Body of pancreas (tissue), 4 donors: ENCODE measurements around the gene SLC19A1. TPM values are rescaled to one million over a fixed set of nuclear protein-coding genes. Genes with fewer than 3 reads are reported as not detected.

Experiments used
- ATAC-seq: fragments of 150-250 bp; one replicate; pipeline ENCODE4 v1.9.1; 2016
- DNase-seq, 4 donors: peaks; one replicate each; pipeline ENCODE4 v3.0.0-alpha.2; 2019
- H3K27ac ChIP-seq, 4 donors: fragments of 200-600 bp; sonication (generic); 1 replicate in 3 of 4; 2 replicates in 1 of 4; pipeline versions ENCODE4 v1.5.1 to v1.6.1; 2016 to 2019; ENCODE audit warnings: mild to moderate bottlenecking in 1 of 4, mixed read lengths in 1 of 4, moderate library complexity in 1 of 4
- H3K27me3 ChIP-seq, 2 donors: fragments of 200-600 bp; sonication (generic); one replicate each; pipeline ENCODE4 v1.6.0; 2016; ENCODE audit warnings: mild to moderate bottlenecking in 1 of 2
- H3K36me3 ChIP-seq, 2 donors: fragments of 200-600 bp; sonication (generic); replicated peaks in 1 of 2; 2 replicates each; pipeline ENCODE4 v1.5.1; 2016; ENCODE audit warnings: low read depth in 2 of 2; ENCODE audit not compliant: insufficient read depth in 1 of 2
- H3K4me1 ChIP-seq: fragments of 200-600 bp; sonication (generic); one replicate; pipeline ENCODE4 v1.6.0; 2016
- H3K4me3 ChIP-seq, 2 donors: fragments of 200-600 bp; sonication (generic); 1 replicate in 1 of 2; 2 replicates in 1 of 2; pipeline ENCODE4 v1.5.1; 2016 to 2019
- H3K9me3 ChIP-seq, 3 donors: fragments of 200-600 bp; sonication (generic); 1 replicate in 2 of 3; 2 replicates in 1 of 3; pipeline ENCODE4 v1.5.1; 2016
- POLR2A ChIP-seq, 3 donors: fragments of 450-650 bp; IDR thresholded peaks; one replicate each; pipeline ENCODE4 v1.6.1; 2016; ENCODE audit warnings: antibody characterized with exemption in 3 of 3, mild to moderate bottlenecking in 2 of 3
- WGBS, 2 donors: methylation state at CpG; one replicate each; pipeline ENCODE4 v1.1.5; 2017; 5-methylcytosine and 5-hydroxymethylcytosine counted together
- intact Hi-C: fragments of 100-400 bp; cut with DNase I; formaldehyde crosslinking; loops from one replicate; pipeline ENCODE4 v1.15.1; 2023
- total RNA-seq, 2 donors: library from RNA; depleted of rRNA; stranded (reverse); fragments of >200 nt; gene quantifications; one replicate each; pipeline ENCODE4 v1.1.0, GENCODE V29; 2016
- TF ChIP-seq, protein P1 (sequence below), 7 experiments: fragments of 450-650 bp in 4 of 7; fragments of 200-600 bp in 3 of 7; sonication (generic) in 3 of 7; IDR thresholded peaks; one replicate each; pipeline ENCODE4 v1.5.1; 2016 to 2019; ENCODE audit warnings: antibody characterized with exemption in 7 of 7

SLC19A1 gene
- total RNA-seq = 1 to 10 TPM; 2.6 to 7.0 TPM

DNA sequence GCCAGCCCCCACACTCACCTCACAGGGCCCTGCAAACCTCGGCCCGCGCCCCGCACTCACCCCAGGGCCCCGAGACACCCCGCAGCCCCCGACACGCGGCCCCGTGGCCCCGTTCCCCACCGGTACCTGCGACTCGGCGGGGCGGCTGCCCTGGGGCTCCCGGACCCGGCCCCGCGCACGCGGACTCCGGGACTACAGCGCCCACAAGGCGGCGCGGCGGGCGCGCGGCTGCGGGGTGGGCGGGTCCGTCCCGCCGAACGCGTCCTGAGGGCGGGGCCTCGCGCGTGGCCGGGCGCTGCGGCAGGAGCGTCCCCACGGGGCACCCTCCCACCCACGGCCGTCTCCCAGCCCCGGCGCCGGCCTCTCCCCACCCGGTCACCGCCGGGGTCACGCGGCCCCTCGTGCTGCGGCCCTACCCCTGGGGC is at the start of gene SLC19A1:
Gene SLC19A1, minus strand, starts transcription at position 199 of the 425 bp plus-strand sequence. CDS start 4,481 bp downstream, outside the sequence.
- ATAC-seq (peak; percentile 86), DNase-seq (peak; percentile 60 to 73 (median 66))
- H3K4me3 ChIP-seq = peak within 1 kb of the TSS; percentile 35 to 58
- 0% methylated on average over 11 of the region's 59 CpGs; no CpG with 5 or more reads in 1 of the 2 donors for WGBS, 2 donors
- no peaks in the 10 kb centered on the region for H3K27me3 ChIP-seq
- no peaks in the 10 kb centered on the region for H3K36me3 ChIP-seq
- peaks cover 14% of the 10 kb centered on the region for H3K4me1 ChIP-seq
- TF ChIP-seq, protein P1, sequence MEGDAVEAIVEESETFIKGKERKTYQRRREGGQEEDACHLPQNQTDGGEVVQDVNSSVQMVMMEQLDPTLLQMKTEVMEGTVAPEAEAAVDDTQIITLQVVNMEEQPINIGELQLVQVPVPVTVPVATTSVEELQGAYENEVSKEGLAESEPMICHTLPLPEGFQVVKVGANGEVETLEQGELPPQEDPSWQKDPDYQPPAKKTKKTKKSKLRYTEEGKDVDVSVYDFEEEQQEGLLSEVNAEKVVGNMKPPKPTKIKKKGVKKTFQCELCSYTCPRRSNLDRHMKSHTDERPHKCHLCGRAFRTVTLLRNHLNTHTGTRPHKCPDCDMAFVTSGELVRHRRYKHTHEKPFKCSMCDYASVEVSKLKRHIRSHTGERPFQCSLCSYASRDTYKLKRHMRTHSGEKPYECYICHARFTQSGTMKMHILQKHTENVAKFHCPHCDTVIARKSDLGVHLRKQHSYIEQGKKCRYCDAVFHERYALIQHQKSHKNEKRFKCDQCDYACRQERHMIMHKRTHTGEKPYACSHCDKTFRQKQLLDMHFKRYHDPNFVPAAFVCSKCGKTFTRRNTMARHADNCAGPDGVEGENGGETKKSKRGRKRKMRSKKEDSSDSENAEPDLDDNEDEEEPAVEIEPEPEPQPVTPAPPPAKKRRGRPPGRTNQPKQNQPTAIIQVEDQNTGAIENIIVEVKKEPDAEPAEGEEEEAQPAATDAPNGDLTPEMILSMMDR (IDR thresholded peaks at IDR 0.05) = peak in 5 of 7 experiments; percentile 9 to 67 (median 62)
- no peak for TF ChIP-seq POLR2A (IDR thresholded peaks at IDR 0.05)
- intact Hi-C loops = loop anchor here (10.0 kb wide), 1 partner anchor 257 kb away; the partner anchor contains the start of gene POFUT2
- H3K27ac ChIP-seq = peak within 1 kb of the TSS in 2 of 4 donors; percentile 47 to 49
- H3K9me3 ChIP-seq = no peaks in the 10 kb centered on the region

DNA sequence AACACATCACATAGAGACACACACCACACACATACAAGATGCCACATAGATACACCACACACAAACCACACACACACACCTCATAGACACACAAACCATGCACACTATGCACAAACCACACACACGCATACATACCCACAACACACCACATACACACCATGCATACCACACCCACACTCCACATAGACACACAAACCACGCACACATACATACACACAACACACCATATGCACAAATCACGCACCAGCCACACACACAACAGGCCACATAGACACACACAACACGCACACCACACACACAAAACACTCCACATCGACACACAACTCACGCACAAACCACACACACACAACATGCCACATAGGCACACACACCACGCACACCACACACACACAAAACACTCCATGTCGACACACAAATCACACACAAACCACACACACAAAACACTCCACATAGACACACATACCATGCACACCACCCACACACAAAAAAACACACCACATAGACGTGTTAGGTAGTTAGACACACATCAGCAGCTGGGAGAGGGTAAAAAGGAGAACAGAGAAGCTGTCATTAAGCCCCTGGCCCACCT is 49.5 kb upstream of the SLC19A1 start:
- ATAC-seq = no peak
- Histone ChIP-seq H3K27ac (no peak overlapping the region), H3K36me3 (no peaks in the 10 kb centered on the region), H3K27me3 (no peaks in the 10 kb centered on the region), H3K4me3 (no peak overlapping the region), H3K9me3 (no peaks in the 10 kb centered on the region), H3K4me1 (peaks cover 19% of the 10 kb centered on the region)
- intact Hi-C loops = no loop called here
- no peak for TF ChIP-seq POLR2A (IDR thresholded peaks at IDR 0.05)
- TF ChIP-seq, protein P1 (IDR thresholded peaks at IDR 0.05) = no peak
- no peak for DNase-seq
- 78 to 86% methylated on average over 9 of the region's 9 CpGs for WGBS, 2 donors

DNA sequence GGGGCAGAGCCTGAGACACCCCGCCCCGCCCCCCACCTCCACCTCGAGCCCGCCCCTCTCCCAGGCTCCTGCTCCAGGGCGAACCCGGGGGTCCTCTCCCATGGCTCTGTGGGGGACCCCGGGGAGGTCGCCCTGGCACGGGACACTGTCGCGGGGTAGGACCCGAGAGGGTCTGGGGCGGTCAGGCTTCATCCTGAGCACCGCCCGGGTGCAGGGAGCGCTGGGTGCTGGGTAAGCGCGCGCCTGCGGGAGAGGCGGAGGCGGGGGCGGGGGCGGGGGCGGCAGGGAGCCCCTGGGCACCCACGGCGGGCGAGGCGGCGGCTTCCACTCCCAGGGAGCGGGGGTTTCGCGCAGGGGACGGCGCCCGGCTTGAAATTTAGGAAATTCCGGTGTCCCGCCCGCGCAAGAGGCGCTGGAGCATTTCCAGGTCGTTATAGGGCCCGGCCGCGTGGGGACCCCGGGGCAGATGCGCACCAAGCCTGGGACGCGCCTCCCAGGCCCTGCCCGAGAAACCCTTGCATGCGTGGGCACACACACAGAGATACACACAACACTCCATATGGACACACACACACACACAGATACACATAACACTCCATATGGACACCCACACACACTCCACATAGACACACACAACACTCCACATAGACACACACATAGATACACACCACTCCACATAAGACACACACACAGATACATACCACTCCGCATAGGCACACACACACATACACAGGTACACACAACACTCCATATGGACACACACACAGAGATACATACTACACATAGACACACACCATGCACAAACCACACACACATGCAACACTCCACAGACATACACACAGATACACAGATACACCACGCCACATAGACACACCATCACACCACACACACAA is 48.7 kb upstream of the SLC19A1 start:
- TF ChIP-seq, protein P1 (IDR thresholded peaks at IDR 0.05) = peak in 1 of 7 experiments; percentile 30
- no peak for TF ChIP-seq POLR2A (IDR thresholded peaks at IDR 0.05)
- DNase-seq (peak in 1 of 4 donors; percentile 12), ATAC-seq (peak; percentile 77)
- WGBS, 2 donors = 15 to 92% methylated on average over 2 to 26 of the region's 53 CpGs
- Histone ChIP-seq H3K4me3 (no peak overlapping the region), H3K36me3 (no peaks in the 10 kb centered on the region), H3K4me1 (peaks cover 19% of the 10 kb centered on the region), H3K27ac (no peak overlapping the region), H3K27me3 (no peaks in the 10 kb centered on the region), H3K9me3 (peaks cover 0 to 4% (median 0%) of the 10 kb centered on the region in 3 donors)
- intact Hi-C loops = no loop called here

DNA sequence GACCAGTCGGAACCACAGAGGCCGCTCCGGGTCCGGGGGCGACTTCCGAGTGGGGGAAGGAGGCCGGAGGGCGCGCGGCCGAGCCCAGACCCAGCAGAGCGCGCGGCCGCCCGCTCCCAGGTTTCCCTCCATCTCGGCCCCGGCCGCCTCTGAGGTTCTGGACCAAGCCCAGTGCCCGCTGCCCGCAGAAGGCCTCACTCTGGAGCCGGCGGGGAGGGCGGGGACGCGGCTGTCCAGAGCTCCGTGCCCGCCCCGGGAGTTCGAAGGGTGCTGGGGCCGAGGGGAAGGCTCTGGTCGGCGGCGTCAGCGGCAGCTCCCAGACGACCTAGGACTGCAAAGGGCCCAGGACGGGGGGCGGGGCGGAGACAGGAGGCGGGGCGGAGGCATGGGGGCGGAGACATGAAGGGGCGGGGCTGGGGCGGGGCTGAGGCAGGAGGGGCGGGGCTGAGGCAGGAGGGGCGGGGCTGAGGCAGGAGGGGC is 48.0 kb upstream of the SLC19A1 start:
- Histone ChIP-seq H3K27ac (no peak overlapping the region), H3K4me3 (peak overlapping the region in 1 of 2 donors; percentile 45), H3K4me1 (peaks cover 19% of the 10 kb centered on the region), H3K27me3 (no peaks in the 10 kb centered on the region), H3K9me3 (peaks cover 0 to 6% (median 0%) of the 10 kb centered on the region in 3 donors), H3K36me3 (no peaks in the 10 kb centered on the region)
- 4 to 5% methylated on average over 12 to 14 of the region's 46 CpGs for WGBS, 2 donors
- intact Hi-C loops = no loop called here
- peak in 2 of 3 donors; percentile 16 to 26 for TF ChIP-seq POLR2A (IDR thresholded peaks at IDR 0.05)
- TF ChIP-seq, protein P1 (IDR thresholded peaks at IDR 0.05) = no peak
- DNase-seq (peak; percentile 66 to 78 (median 72)), ATAC-seq (peak; percentile 85)
